Esophagus squamous epithelium (tissue), 4 donors: ENCODE data around the gene USP9X.

Experiments used
- CTCF ChIP-seq, 6 experiments: fragments of 450-650 bp in 4 of 6; fragments of 200-600 bp in 2 of 6; sonication (generic) in 2 of 6; IDR thresholded peaks; one replicate each; pipeline ENCODE4 v1.5.1; 2016 to 2019; ENCODE audit warnings: antibody characterized with exemption in 6 of 6, mild to moderate bottlenecking in 4 of 6, moderate library complexity in 4 of 6
- POLR2A ChIP-seq, 4 donors: fragments of 450-650 bp; IDR thresholded peaks; one replicate each; pipeline ENCODE4 v1.6.1; 2017; ENCODE audit warnings: antibody characterized with exemption in 4 of 4, mild to moderate bottlenecking in 4 of 4, moderate library complexity in 3 of 4

DNA sequence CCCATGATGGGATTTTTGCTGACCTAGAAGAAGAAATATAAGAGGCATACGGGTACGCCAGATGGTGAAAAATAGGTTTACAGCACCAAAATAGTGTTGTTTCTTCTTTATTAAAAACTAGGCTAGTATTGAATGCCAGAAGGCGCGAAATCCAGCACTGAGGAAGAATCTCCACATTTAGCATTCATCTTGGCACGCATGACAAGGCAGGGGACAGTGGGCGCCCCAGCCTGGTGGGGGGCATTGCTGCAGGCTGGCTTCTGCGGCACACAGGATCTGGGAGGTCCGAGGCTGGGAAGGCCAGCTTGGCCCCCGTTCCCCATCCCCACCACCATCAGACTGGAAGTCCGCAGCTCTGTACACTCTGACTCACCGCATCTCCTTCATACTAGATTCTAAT is 173.0 kb downstream of the USP9X start:
- TF ChIP-seq CTCF (IDR thresholded peaks at IDR 0.05) (no peak), POLR2A (IDR thresholded peaks at IDR 0.05) (no peak)
